K562 (cell line): Measurements from ENCODE around the gene LZTR1. TPM values are rescaled to one million over a fixed set of nuclear protein-coding genes. Genes with fewer than 3 reads are reported as not detected.
A peak's percentile ranks its signal among the peaks of the same experiment; 100 is the strongest.

Source experiments
- REST ChIP-seq, 2 experiments: fragments of 450-650 bp; formaldehyde crosslinking in 1 of 2; IDR thresholded peaks; 2 replicates each; pipeline versions ENCODE4 v1.4.0 to v1.6.1; 2014 to 2020; ENCODE audit warnings: mild to moderate bottlenecking in 2 of 2, borderline replicate concordance in 1 of 2, low read depth in 1 of 2
- ZBTB40 ChIP-seq, 2 experiments: fragments of 450-650 bp in 1 of 2; sonication (generic) in 1 of 2; formaldehyde crosslinking in 1 of 2; IDR thresholded peaks; 2 replicates each; pipeline versions ENCODE4 v1.7.1 to v1.9.0; 2016 to 2022; ENCODE audit warnings: inconsistent platforms in 1 of 2, mild to moderate bottlenecking in 1 of 2, missing genetic modification reagents in 1 of 2
- ZNF134 ChIP-seq: fragments of 250-450 bp; sonication (Bioruptor Pico); conservative IDR thresholded peaks from 2 replicates; pipeline ENCODE4 v1.4.0; 2020
- polyA plus RNA-seq, 8 experiments: library from polyadenylated mRNA; depleted of rRNA in 4 of 8; stranded (reverse) in 5 of 8; unstranded in 3 of 8; fragments of >200 nt; fragmentation: Nextera tagmentation in 2 of 8; fragmentation: Illumina TruSeq in 1 of 8; extraction: Ambion mirVana in 2 of 8; extraction: Trizol in 1 of 8; gene quantifications; 2 replicates each; pipeline versions ENCODE4 v1.2.1 to v1.2.3, GENCODE V29; 2011 to 2014; ENCODE audit warnings: inconsistent platforms in 1 of 8, missing spikeins in 1 of 8
- total RNA-seq, 7 experiments: library from RNA; depleted of rRNA in 6 of 7; stranded (reverse); fragments of >200 nt in 6 of 7; fragmentation: Illumina TruSeq in 2 of 7; extraction: Trizol in 2 of 7; gene quantifications; 2 replicates each; pipeline versions ENCODE4 v1.2.1 to v1.2.3, GENCODE V29; 2011 to 2021; ENCODE audit warnings: low replicate concordance in 1 of 7
- TF ChIP-seq, protein P1 (sequence below): fragments of 250-450 bp; sonication (Bioruptor Pico); IDR thresholded peaks from 2 replicates; pipeline ENCODE4 v1.9.0; 2021; ENCODE audit warnings: mild to moderate bottlenecking, inconsistent platforms

LZTR1 gene
- total and polyA plus RNA-seq, 9 of the 15 experiments (the other 6 are each of a cell fraction or from before 2014, with no cell fraction given) = 2.2 to 135 (median 63.0) TPM

GRCh38 chr22:20990184-20991180 lies 8.4 kb downstream of the LZTR1 start (continued):
- TF ChIP-seq REST (IDR thresholded peaks at IDR 0.05; ENCODE audit: borderline replicate concordance) = no peak
- 0 out of 2 replicates have a peak, but pooled peaks have one; percentile 47 for TF ChIP-seq REST (CRISPR knock-in tag; IDR thresholded peaks at IDR 0.05; ENCODE audit: low read depth)
- TF ChIP-seq ZNF134 (CRISPR knock-in tag) = no peak
- no peak for TF ChIP-seq ZBTB40 (IDR thresholded peaks at IDR 0.05)
- no peak for TF ChIP-seq ZBTB40 (CRISPR knock-in tag; IDR thresholded peaks at IDR 0.05)
- TF ChIP-seq, protein P1, sequence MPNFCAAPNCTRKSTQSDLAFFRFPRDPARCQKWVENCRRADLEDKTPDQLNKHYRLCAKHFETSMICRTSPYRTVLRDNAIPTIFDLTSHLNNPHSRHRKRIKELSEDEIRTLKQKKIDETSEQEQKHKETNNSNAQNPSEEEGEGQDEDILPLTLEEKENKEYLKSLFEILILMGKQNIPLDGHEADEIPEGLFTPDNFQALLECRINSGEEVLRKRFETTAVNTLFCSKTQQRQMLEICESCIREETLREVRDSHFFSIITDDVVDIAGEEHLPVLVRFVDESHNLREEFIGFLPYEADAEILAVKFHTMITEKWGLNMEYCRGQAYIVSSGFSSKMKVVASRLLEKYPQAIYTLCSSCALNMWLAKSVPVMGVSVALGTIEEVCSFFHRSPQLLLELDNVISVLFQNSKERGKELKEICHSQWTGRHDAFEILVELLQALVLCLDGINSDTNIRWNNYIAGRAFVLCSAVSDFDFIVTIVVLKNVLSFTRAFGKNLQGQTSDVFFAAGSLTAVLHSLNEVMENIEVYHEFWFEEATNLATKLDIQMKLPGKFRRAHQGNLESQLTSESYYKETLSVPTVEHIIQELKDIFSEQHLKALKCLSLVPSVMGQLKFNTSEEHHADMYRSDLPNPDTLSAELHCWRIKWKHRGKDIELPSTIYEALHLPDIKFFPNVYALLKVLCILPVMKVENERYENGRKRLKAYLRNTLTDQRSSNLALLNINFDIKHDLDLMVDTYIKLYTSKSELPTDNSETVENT (CRISPR knock-in tag) = peak; percentile 6; the same call in 1 of the 2 replicates
